Fibroblast of gingiva (primary cell): Measurements from ENCODE around the gene RELN.
A peak's percentile ranks its signal among the peaks of the same experiment; 100 is the strongest.

Experiments used
- DNase-seq: peaks from one replicate; pipeline ENCODE4 v3.0.0-alpha.2; 2011; ENCODE audit warnings: low read depth

Gene RELN

DNA sequence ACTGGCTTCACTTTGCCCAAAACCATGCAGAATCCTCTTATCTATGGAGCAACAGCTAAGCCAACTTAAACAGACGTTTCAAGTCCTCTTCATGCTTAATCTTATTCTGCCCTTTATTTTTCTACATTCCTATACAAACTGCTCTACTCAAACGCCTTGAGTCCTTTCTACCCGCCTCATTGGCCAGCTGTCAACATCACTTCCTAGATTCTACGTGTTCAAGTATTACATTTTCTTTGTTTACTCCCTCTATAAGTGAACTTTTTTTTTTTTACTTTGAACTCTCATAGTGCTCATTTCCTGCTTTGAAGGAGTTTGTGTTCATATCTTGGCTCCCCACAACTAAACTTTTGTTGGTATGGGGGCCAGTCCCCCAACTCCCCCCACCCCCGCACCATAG lies 514.5 kb downstream of the RELN start:
- DNase-seq: no peak

DNA sequence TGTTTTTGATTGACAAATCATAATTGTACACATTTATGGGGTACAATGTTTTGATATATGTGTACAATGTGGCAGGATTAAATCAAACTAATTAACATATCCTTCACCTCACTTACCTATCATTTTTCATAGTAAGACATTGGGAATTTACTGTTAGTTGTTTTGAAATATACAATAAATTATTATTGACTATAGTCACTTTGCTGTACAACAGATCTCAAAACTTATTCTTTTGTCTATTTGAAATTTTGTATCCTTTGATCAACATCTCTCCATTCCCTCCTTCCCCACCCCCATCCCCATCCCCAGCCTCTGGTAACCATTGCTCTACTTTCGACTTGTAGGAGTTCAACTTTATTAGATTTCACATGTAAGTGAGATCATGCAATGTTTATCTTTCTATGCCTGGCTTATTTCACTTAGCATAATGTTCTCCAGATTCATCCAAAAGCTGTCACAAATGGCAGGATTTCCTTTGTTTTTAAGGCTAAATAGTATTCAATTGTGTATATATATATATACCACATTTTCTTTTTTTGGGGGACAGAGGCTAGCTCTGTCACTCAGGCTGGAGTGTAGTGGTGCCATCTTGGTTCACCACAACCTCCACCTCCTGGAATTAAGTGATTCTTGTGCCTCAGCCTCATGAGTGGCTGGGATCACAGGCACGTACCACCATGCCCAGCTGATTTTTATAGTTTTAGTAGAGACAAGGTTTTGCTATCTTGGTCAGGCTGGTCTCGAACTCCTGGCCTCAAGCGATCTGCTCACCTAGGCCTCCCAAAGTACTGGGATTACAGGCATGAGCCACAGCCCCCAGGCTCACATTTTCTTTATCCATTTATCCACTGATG lies 520.1 kb downstream of the RELN start:
- DNase-seq: no peak

- no peak for DNase-seq
These were observed 522.6 kb downstream of the RELN start for GRCh38 chr7:103466814-103467213.

DNA sequence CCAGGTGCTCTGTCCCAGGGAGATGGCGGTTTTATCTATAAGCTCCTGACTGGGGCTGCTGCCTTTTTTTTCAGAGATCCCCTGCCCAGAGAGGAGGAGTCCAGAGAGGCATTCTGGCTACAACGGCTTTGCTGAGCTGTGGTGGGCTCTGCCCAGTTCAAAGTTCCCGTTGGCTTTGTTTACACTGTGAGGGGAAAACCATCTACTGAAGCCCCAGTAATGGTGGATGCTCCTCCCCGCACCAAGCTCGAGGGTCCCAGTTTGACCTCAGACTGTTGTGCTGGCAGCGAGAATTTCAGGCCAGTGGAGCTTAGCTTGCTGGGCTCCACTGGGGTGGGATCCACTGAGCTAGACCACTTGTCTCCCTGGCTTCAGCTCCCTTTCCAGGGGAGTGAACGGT lies 527.1 kb downstream of the RELN start:
- DNase-seq: no peak

GRCh38 chr7:103447073-103447960 lies 542.1 kb downstream of the RELN start:
- DNase-seq: peak; percentile 47

DNA sequence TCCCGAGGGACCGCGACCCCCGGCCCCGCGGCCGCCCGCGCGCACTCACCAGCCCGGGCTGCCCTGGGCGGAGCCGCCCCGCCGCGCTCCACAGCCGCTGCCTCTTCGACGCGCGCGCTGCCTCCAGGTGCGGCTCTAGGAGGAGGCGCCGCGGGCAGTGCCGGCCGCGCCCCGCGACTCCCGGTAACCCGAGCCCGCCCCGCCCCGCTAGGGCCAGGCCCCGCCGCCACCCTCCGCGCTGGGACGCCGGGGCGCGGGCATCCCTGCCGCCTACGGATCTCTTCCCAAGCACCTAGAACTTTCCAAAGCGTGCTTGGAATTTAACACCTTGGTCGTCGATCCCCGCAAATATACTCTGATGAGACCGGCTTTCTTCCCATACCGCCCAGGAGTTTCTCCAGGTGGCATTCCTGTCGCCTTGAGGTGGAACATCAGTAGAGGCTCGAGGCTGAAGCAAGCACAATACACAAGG lies 543.4 kb downstream of the RELN start, which contains the start of gene SLC26A5:
Gene SLC26A5, minus strand, starts transcription at position 159 of the 472 bp plus-strand sequence. CDS start 24,693 bp downstream, outside the sequence.
- no peak for DNase-seq

DNA sequence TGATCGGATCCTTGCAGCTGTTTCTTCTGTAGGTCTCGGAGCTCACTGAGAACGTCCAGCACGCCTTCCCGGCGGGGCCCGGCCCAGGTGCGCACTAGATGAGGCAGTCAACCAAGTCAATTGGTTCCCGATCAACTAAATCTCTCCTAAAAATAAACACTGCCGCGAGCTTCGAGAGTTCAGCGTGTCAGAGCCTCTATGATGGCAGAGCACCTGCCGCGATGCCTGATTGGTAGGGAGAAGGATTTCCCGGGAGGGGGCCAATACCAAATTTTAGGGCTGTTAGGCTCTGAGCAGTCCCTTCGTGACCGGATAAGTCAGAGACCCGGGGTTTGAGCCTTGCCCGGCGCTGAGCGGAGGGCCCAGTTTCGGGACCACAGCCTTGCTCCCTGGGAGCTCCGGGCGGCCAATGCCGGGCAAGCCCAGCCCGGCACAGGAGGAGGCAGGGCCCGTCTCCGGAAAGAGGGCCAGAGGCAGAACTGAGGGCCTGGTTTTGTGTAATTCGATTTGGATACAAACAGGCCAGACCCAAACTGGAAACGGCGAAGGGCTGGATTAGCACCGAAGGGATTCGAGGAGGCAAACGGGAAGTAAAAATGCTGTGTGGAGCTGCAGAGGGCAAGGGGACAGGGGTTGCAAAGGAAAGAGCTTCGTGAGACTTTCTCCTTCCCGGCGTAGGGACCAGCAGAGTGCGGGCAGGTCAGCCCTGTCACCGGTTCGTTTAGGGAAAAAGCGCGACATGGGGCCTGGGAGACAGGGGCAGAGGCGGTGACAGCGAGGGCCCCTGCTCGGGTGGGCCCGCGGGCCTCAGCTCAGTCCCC lies 544.0 kb downstream of the RELN start:
- DNase-seq: no peak

DNA sequence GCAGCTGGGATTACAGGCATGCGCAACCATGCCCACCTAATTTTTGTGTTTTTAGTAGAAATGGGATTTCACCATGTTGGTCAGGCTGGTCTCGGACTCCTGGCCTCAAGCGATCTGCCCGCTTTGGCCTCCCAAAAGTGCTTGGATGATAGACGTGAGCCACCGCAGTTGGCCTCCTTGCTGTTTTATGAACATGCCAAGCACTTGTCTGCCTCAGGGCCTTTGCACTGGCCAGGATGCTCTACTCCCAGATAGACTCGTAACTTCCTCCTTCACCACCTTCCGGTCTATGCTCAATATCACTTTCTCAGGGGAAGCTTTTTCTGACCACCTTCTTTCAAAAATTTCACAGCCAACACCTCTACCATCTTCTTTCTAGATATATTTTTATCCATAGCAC lies 549.8 kb downstream of the RELN start:
- DNase-seq: no peak

DNA sequence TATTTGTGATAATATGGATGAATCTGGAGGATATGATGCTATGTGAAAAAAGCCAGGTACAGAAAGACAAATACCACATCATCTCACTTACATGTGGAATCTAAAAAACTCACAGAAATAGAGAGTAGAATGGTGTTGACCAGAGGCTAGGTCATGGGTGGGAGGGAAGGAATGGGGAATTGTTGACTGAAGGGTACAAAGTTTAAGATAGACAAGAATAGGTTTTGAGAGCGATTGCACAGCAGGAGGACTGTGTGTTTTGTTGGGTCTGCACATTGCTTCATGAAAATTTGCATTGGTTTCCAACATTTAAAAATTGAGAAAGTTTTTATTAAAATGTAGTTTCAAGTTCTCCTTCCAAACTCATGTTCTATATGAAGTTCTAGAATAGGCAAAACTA lies 551.8 kb downstream of the RELN start:
- no peak for DNase-seq

GRCh38 chr7:103432712-103433111 lies 556.7 kb downstream of the RELN start:
- no peak for DNase-seq

GRCh38 chr7:103425177-103425576 lies 564.3 kb downstream of the RELN start:
- no peak for DNase-seq

GRCh38 chr7:103423467-103424179 lies 565.8 kb downstream of the RELN start:
- DNase-seq: no peak
